Cerebellar nuclear complex (tissue), 1 donor: ENCODE measurements around the gene CERS6.

Source experiments
- DNase-seq, 2 experiments: peaks; one replicate each; lab custom pipeline; 2025; lab: John Stamatoyannopoulos, UW

Gene CERS6

GRCh38 chr2:168568476-168569267, 112.6 kb downstream of the CERS6 start:
- DNase-seq = no peak

- no peak for DNase-seq
These were observed 115.0 kb downstream of the CERS6 start for GRCh38 chr2:168571061-168571460.

- DNase-seq = no peak
These were observed 117.2 kb downstream of the CERS6 start for GRCh38 chr2:168573128-168573903.

- no peak for DNase-seq
These were observed 119.0 kb downstream of the CERS6 start for GRCh38 chr2:168574856-168575630.

- DNase-seq = no peak
These were observed 121.8 kb downstream of the CERS6 start for GRCh38 chr2:168577885-168578284.

- no peak for DNase-seq
These were observed 127.1 kb downstream of the CERS6 start for GRCh38 chr2:168583064-168583709.

GRCh38 chr2:168583710-168584521, 127.8 kb downstream of the CERS6 start:
- DNase-seq = no peak

GRCh38 chr2:168584911-168585310, 128.8 kb downstream of the CERS6 start:
- DNase-seq = no peak

GRCh38 chr2:168585700-168586099, 129.6 kb downstream of the CERS6 start:
- DNase-seq = no peak

- no peak for DNase-seq
These were observed 131.2 kb downstream of the CERS6 start for GRCh38 chr2:168587307-168587706.

- no peak for DNase-seq
These were observed 133.5 kb downstream of the CERS6 start for GRCh38 chr2:168589236-168590211.

- DNase-seq = no peak
These were observed 136.2 kb downstream of the CERS6 start for GRCh38 chr2:168592181-168592831.

- DNase-seq = no peak
These were observed 137.6 kb downstream of the CERS6 start for GRCh38 chr2:168593713-168594112.

- DNase-seq = no peak
These were observed 138.7 kb downstream of the CERS6 start for GRCh38 chr2:168594778-168595177.

- DNase-seq = no peak
These were observed 141.0 kb downstream of the CERS6 start for GRCh38 chr2:168596881-168597655.

- DNase-seq = no peak
These were observed 143.7 kb downstream of the CERS6 start for GRCh38 chr2:168599738-168600137.

GRCh38 chr2:168600949-168601348, 144.9 kb downstream of the CERS6 start:
- DNase-seq = no peak

- no peak for DNase-seq
These were observed 145.7 kb downstream of the CERS6 start for GRCh38 chr2:168601741-168602140.

- no peak for DNase-seq
These were observed 146.3 kb downstream of the CERS6 start for GRCh38 chr2:168602379-168602778.
